Measurements from ENCODE around the gene CABP5. TPM values are rescaled to one million over a fixed set of nuclear protein-coding genes. Genes with fewer than 3 reads are reported as not detected.

Gene CABP5
- total and polyA plus RNA-seq, 8 donors: not detected

- no peak overlapping the region for H3K27ac ChIP-seq
- TF ChIP-seq POLR2AphosphoS5 (IDR thresholded peaks at IDR 0.05): no peak
- no peak for TF ChIP-seq EP300 (IDR thresholded peaks at IDR 0.05)
- no peak for TF ChIP-seq CTCF (IDR thresholded peaks at IDR 0.05)
- no peak for TF ChIP-seq POLR2A (IDR thresholded peaks at IDR 0.05)
- 81 to 89% (median 88%) methylated on average over 2 of the region's 2 CpGs for WGBS, 5 donors
Measured at GRCh38 chr19:48036765-48037164, 7.1 kb downstream of the CABP5 start.

GRCh38 chr19:48033604-48034003, 10.3 kb downstream of the CABP5 start:
- Histone ChIP-seq H3K27me3 (peaks cover 0 to 38% (median 0%) of the 10 kb centered on the region in 3 donors), H3K4me3 (no peak overlapping the region), H3K4me1 (no peaks in the 10 kb centered on the region), H3K27ac (no peak overlapping the region), H3K36me3 (no peaks in the 10 kb centered on the region), H3K9me3 (peaks cover 0 to 20% (median 19%) of the 10 kb centered on the region in 4 donors)
- no peak for DNase-seq
- TF ChIP-seq POLR2AphosphoS5 (IDR thresholded peaks at IDR 0.05) (no peak), POLR2A (IDR thresholded peaks at IDR 0.05) (no peak), EP300 (IDR thresholded peaks at IDR 0.05) (no peak), CTCF (IDR thresholded peaks at IDR 0.05) (no peak)
- intact Hi-C loops (cut with DNase I; ENCODE audit: low total_unique reads): no loop called here
- WGBS, 5 donors: 64 to 79% (median 73%) methylated on average over 5 of the region's 5 CpGs

More at GRCh38 chr19:48036765-48037164, 7.1 kb downstream of the CABP5 start:
- Histone ChIP-seq H3K4me3 (no peak overlapping the region), H3K4me1 (no peaks in the 10 kb centered on the region), H3K9me3 (peaks cover 0 to 20% (median 19%) of the 10 kb centered on the region in 4 donors), H3K27me3 (peaks cover 0 to 31% (median 0%) of the 10 kb centered on the region in 3 donors), H3K36me3 (no peaks in the 10 kb centered on the region)
- intact Hi-C loops (cut with DNase I; ENCODE audit: low total_unique reads): no loop called here
- no peak for DNase-seq

GRCh38 chr19:48030073-48030472, 13.8 kb downstream of the CABP5 start:
- Histone ChIP-seq H3K27me3 (peaks cover 0 to 47% (median 6%) of the 10 kb centered on the region in 3 donors), H3K4me3 (no peak overlapping the region), H3K27ac (no peak overlapping the region), H3K36me3 (no peaks in the 10 kb centered on the region), H3K4me1 (no peaks in the 10 kb centered on the region), H3K9me3 (no peaks in the 10 kb centered on the region)
- no peak for DNase-seq
- TF ChIP-seq CTCF (IDR thresholded peaks at IDR 0.05) (no peak), POLR2A (IDR thresholded peaks at IDR 0.05) (no peak), EP300 (IDR thresholded peaks at IDR 0.05) (no peak), POLR2AphosphoS5 (IDR thresholded peaks at IDR 0.05) (no peak)
- intact Hi-C loops (cut with DNase I; ENCODE audit: low total_unique reads): no loop called here
- WGBS, 5 donors: 53 to 74% (median 64%) methylated on average over 10 of the region's 10 CpGs

GRCh38 chr19:48029431-48029830, 14.4 kb downstream of the CABP5 start:
- WGBS, 5 donors: 70 to 81% (median 76%) methylated on average over 7 of the region's 7 CpGs
- intact Hi-C loops (cut with DNase I; ENCODE audit: low total_unique reads): no loop called here
- peaks cover 0 to 47% (median 6%) of the 10 kb centered on the region in 3 donors for H3K27me3 ChIP-seq

More at GRCh38 chr19:48029431-48029830, 14.4 kb downstream of the CABP5 start:
- H3K4me1 ChIP-seq: no peaks in the 10 kb centered on the region
- no peak for TF ChIP-seq POLR2A (IDR thresholded peaks at IDR 0.05)
- no peak for TF ChIP-seq CTCF (IDR thresholded peaks at IDR 0.05)
- TF ChIP-seq POLR2AphosphoS5 (IDR thresholded peaks at IDR 0.05): no peak
- no peak for TF ChIP-seq EP300 (IDR thresholded peaks at IDR 0.05)
- DNase-seq: no peak
- no peaks in the 10 kb centered on the region for H3K36me3 ChIP-seq
- no peak overlapping the region for H3K4me3 ChIP-seq
- H3K27ac ChIP-seq: no peak overlapping the region
- no peaks in the 10 kb centered on the region for H3K9me3 ChIP-seq
